LNCAP (cell line): ENCODE measurements around the gene MBNL2.

ENCODE experiments used
- TF ChIP-seq, protein P1 (sequence below): fragments of 450-650 bp; IDR thresholded peaks from 2 replicates; pipeline ENCODE4 v1.5.1; 2017; ENCODE audit warnings: mild to moderate bottlenecking

The MBNL2 gene

GRCh38 chr13:97288486-97288900 lies 66.4 kb downstream of the MBNL2 start:
- TF ChIP-seq, protein P1, sequence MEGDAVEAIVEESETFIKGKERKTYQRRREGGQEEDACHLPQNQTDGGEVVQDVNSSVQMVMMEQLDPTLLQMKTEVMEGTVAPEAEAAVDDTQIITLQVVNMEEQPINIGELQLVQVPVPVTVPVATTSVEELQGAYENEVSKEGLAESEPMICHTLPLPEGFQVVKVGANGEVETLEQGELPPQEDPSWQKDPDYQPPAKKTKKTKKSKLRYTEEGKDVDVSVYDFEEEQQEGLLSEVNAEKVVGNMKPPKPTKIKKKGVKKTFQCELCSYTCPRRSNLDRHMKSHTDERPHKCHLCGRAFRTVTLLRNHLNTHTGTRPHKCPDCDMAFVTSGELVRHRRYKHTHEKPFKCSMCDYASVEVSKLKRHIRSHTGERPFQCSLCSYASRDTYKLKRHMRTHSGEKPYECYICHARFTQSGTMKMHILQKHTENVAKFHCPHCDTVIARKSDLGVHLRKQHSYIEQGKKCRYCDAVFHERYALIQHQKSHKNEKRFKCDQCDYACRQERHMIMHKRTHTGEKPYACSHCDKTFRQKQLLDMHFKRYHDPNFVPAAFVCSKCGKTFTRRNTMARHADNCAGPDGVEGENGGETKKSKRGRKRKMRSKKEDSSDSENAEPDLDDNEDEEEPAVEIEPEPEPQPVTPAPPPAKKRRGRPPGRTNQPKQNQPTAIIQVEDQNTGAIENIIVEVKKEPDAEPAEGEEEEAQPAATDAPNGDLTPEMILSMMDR = no peak

DNA sequence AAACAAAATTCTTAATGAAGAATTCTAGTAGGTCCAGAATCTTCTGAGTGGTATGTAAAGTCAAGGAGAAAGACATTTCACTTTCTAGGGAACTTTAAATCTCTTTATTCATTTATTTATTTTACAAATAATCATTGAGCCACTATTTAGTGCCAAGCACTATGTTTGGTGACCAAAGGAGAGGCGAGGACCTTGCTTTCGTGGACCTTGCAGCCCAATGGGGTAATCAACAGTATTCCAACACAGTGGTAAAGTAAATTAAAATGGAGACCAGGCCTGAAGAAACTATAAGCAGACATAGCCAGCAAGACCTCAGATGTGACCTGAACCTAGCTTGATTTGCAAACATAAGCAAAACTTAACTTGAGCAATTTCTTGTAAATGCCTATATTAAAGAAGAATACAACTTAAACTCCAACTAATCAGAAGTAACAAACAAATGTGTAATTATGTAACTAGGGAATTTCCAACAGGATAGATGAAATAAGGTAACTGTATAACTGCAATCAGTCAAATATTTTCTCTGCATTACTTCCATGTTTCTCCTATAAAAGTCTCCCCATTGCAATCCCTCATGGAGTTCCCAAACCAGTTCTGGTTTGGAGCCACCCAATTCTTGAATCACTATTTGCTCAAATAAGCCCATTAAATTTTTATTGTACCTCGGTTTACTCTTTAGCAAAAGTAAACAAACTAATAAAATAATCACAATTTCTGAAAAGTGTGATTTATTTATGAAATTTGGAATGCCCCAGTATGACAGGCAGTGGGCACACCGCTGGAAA lies 67.6 kb downstream of the MBNL2 start:
- TF ChIP-seq, protein P1 = no peak

DNA sequence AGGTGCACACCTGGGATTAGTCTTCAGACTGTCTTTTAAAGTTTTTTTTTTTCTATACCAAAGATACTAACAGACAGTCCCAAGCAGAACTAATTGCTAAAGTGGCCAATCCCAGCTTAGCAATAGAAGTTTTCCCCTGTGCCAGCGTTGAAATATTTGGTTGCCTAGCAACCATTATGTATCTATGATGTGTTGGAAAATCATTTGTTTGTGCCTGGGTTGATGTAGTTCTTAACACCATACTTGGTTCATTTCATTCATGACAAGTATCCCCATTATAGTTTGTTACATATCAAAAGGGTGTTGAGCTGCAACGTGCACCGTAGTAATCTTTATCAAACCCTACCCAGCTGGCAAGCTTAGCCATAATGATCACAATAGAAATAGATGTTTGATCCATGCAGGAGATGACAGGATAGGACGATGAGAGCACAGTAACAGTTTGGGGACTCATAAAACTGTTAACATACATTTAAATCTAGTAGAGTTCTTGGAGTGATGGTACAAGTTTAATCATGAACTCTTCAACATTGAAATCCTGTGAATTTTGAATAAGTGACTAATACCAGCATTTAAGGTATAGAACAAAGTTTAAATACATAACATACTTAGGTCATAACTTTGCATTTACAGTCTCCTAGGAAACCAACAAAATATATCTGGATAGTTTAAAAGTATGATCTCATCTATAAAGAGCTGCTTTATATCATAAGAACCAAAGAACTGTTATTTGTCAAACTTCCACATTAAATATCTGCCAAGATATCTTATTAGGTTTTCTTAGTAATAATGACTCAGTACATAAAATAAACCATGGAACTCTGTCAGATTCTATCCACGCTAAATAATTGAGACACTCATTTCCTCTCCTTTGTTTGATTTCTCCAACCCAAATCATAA lies 73.4 kb downstream of the MBNL2 start:
- TF ChIP-seq, protein P1 = no peak

DNA sequence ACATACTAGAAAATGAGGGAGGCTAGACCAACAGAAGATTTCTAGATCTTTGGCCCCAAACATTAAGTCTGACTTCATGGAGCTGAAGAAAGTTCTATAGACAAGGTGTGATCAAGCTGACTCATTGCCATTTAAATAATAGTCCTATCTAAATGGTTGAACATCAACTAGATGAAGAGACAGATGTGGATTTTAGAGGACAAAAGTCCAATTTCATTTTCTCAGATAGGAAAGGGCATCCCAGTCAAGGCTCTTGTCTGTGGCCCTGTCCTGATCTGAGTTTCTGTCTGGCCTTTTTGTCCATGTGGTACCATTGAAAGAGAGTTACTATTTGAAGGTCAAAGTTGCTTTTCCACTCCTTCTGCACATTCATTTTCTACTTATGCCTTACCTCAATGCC lies 74.6 kb downstream of the MBNL2 start:
- TF ChIP-seq, protein P1 = no peak

GRCh38 chr13:97298816-97299215 lies 76.7 kb downstream of the MBNL2 start:
- TF ChIP-seq, protein P1 = no peak

GRCh38 chr13:97300871-97301270 lies 78.7 kb downstream of the MBNL2 start:
- TF ChIP-seq, protein P1 = no peak

- TF ChIP-seq, protein P1 = no peak
Observed at GRCh38 chr13:97301382-97302095, 79.4 kb downstream of the MBNL2 start.
